Gastroesophageal sphincter (tissue), 3 donors: ENCODE results near the gene SYNGR2.

Source experiments
- POLR2A ChIP-seq, 2 donors: fragments of 450-650 bp; IDR thresholded peaks; one replicate each; pipeline ENCODE4 v1.6.1; 2017; ENCODE audit warnings: antibody characterized with exemption in 2 of 2, mild to moderate bottlenecking in 2 of 2, moderate library complexity in 1 of 2
- POLR2AphosphoS5 ChIP-seq: sonication (generic); formaldehyde crosslinking; IDR thresholded peaks from one replicate; pipeline ENCODE4 v1.6.1; 2017; ENCODE audit warnings: antibody characterized with exemption
- TF ChIP-seq, protein P1 (sequence below), 4 experiments: fragments of 200-600 bp in 2 of 4; fragments of 450-650 bp in 2 of 4; sonication (generic) in 1 of 4; IDR thresholded peaks; one replicate each; pipeline ENCODE4 v1.5.1; 2017 to 2019; ENCODE audit warnings: antibody characterized with exemption in 4 of 4, mild to moderate bottlenecking in 2 of 4, moderate library complexity in 2 of 4

DNA sequence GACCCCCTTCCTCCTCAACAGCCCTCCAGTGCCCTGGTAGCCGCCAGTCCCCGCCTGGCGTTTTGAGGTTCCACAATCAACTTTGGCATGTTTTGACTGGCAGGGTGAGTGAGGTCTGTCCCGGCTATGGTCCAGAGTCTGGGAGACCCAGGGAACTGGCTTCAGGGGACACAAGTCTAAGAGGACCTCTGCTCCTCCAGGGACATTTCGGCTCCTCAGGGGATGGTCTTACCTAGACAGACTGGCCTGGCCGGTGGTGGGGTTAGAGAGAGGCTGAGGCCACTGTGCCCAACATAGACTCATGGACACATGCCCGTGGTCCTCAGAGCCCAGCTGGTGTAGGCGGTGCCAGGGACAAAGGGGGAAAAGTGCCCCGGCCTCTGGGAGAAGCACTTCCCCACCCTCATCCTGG, 35.6 kb upstream of the SYNGR2 start:
- TF ChIP-seq, protein P1, sequence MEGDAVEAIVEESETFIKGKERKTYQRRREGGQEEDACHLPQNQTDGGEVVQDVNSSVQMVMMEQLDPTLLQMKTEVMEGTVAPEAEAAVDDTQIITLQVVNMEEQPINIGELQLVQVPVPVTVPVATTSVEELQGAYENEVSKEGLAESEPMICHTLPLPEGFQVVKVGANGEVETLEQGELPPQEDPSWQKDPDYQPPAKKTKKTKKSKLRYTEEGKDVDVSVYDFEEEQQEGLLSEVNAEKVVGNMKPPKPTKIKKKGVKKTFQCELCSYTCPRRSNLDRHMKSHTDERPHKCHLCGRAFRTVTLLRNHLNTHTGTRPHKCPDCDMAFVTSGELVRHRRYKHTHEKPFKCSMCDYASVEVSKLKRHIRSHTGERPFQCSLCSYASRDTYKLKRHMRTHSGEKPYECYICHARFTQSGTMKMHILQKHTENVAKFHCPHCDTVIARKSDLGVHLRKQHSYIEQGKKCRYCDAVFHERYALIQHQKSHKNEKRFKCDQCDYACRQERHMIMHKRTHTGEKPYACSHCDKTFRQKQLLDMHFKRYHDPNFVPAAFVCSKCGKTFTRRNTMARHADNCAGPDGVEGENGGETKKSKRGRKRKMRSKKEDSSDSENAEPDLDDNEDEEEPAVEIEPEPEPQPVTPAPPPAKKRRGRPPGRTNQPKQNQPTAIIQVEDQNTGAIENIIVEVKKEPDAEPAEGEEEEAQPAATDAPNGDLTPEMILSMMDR (IDR thresholded peaks at IDR 0.05), result no peak
- no peak for TF ChIP-seq POLR2AphosphoS5
- TF ChIP-seq POLR2A (IDR thresholded peaks at IDR 0.05), result no peak
